Stimulated activated CD4-positive, alpha-beta T cell treated with anti-CD3 and anti-CD28 coated beads, Interleukin-4, amount 100 ng/mL, for 48 hours (primary cell): ENCODE results near the gene SORBS1.

Experiments
- DNase-seq, 2 donors: peaks; one replicate each; pipeline ENCODE4 v3.0.0-alpha.2; 2020; ENCODE audit warnings: low read depth in 2 of 2

Gene SORBS1

GRCh38 chr10:95513941-95514392 lies 47.2 kb downstream of the SORBS1 start:
- DNase-seq: no peak

- DNase-seq: no peak
Observed at GRCh38 chr10:95513008-95513589, 48.1 kb downstream of the SORBS1 start.

GRCh38 chr10:95511314-95511713 lies 49.9 kb downstream of the SORBS1 start:
- DNase-seq: no peak

GRCh38 chr10:95509251-95509650 lies 51.9 kb downstream of the SORBS1 start:
- no peak for DNase-seq

GRCh38 chr10:95508730-95509129 lies 52.4 kb downstream of the SORBS1 start:
- DNase-seq: no peak

GRCh38 chr10:95506056-95506737 lies 55.0 kb downstream of the SORBS1 start:
- DNase-seq: no peak

- no peak for DNase-seq
Observed at GRCh38 chr10:95505641-95506040, 55.5 kb downstream of the SORBS1 start.

- DNase-seq: no peak
Observed at GRCh38 chr10:95505084-95505610, 56.0 kb downstream of the SORBS1 start.

- no peak for DNase-seq
Observed at GRCh38 chr10:95504246-95504691, 56.9 kb downstream of the SORBS1 start.

- DNase-seq: no peak
Observed at GRCh38 chr10:95503526-95503925, 57.6 kb downstream of the SORBS1 start.

GRCh38 chr10:95503001-95503400 lies 58.2 kb downstream of the SORBS1 start:
- DNase-seq: no peak

GRCh38 chr10:95502377-95502776 lies 58.8 kb downstream of the SORBS1 start:
- DNase-seq: no peak

- DNase-seq: no peak
Observed at GRCh38 chr10:95501203-95502094, 59.7 kb downstream of the SORBS1 start.

- DNase-seq: peak in 1 of 2 donors; percentile 1
Observed at GRCh38 chr10:95500649-95501048, 60.5 kb downstream of the SORBS1 start.

GRCh38 chr10:95500097-95500496 lies 61.1 kb downstream of the SORBS1 start:
- DNase-seq: no peak

- no peak for DNase-seq
Observed at GRCh38 chr10:95499482-95499989, 61.6 kb downstream of the SORBS1 start.

GRCh38 chr10:95496951-95497350 lies 64.2 kb downstream of the SORBS1 start:
- DNase-seq: no peak

GRCh38 chr10:95496246-95496911 lies 64.8 kb downstream of the SORBS1 start:
- DNase-seq: no peak

GRCh38 chr10:95493862-95494261 lies 67.3 kb downstream of the SORBS1 start:
- no peak for DNase-seq

GRCh38 chr10:95487994-95488393 lies 73.2 kb downstream of the SORBS1 start:
- DNase-seq: no peak

- DNase-seq: no peak
Observed at GRCh38 chr10:95485056-95485844, 75.9 kb downstream of the SORBS1 start.
